SU-DHL-6 (cell line): Measurements from ENCODE around the gene CTDSP1.

ENCODE experiments used
- H2AFZ ChIP-seq: fragments of 200-600 bp; sonication (generic); 2 replicates; pipeline ENCODE4 v1.6.1; 2014; ENCODE audit warnings: low read depth, mild to moderate bottlenecking, moderate library complexity, mixed read lengths, antibody characterized with exemption, low read length; ENCODE audit not compliant: severe bottlenecking
- H3F3A ChIP-seq: fragments of 200-600 bp; shearing (Covaris generic); 2 replicates; pipeline ENCODE4 v1.6.0; 2016; ENCODE audit warnings: antibody characterized with exemption, mild to moderate bottlenecking; ENCODE audit not compliant: insufficient read depth
- H3K27ac ChIP-seq: fragments of 200-600 bp; sonication (generic); 2 replicates; pipeline ENCODE4 v1.5.1; 2016; ENCODE audit warnings: low read depth, mild to moderate bottlenecking, low read length, moderate library complexity, mixed read lengths
- H3K27me3 ChIP-seq: fragments of 200-600 bp; sonication (generic), shearing (Covaris generic); 2 replicates; pipeline ENCODE4 v1.6.0; 2014; ENCODE audit warnings: mild to moderate bottlenecking, low read length
- H3K36me3 ChIP-seq: fragments of 200-600 bp; sonication (generic); 2 replicates; pipeline ENCODE4 v1.6.1; 2014; ENCODE audit warnings: mild to moderate bottlenecking, low read length, mixed read lengths
- H3K4me2 ChIP-seq: fragments of 300-600, 200-600 bp; shearing (Covaris generic), sonication (generic); 2 replicates; pipeline ENCODE4 v1.6.0; 2014; ENCODE audit warnings: low read length, low read depth, mild to moderate bottlenecking; ENCODE audit not compliant: poor library complexity, severe bottlenecking
- H3K4me3 ChIP-seq: fragments of 200-600 bp; sonication (generic); 2 replicates; pipeline ENCODE4 v1.5.1; 2014; ENCODE audit warnings: antibody characterized with exemption, low read length, mild to moderate bottlenecking, mixed read lengths; ENCODE audit not compliant: insufficient read depth, poor library complexity, severe bottlenecking
- H3K79me2 ChIP-seq: fragments of 200-600 bp; sonication (generic); 2 replicates; pipeline ENCODE4 v1.6.1; 2014; ENCODE audit warnings: mild to moderate bottlenecking, low read length, moderate library complexity; ENCODE audit not compliant: insufficient read depth
- H3K9ac ChIP-seq: fragments of 200-600 bp; sonication (generic); 2 replicates; pipeline ENCODE4 v1.7.0; 2014; ENCODE audit warnings: mild to moderate bottlenecking, low read length
- H3K9me2 ChIP-seq: fragments of 200-600 bp; sonication (generic); replicated peaks from 2 replicates; pipeline ENCODE4 v1.6.1; 2014; ENCODE audit warnings: low read length; ENCODE audit not compliant: insufficient read depth
- H3K9me3 ChIP-seq: fragments of 200-600 bp; sonication (generic); 2 replicates; pipeline ENCODE4 v1.6.1; 2014; ENCODE audit warnings: low read length, mixed read lengths; ENCODE audit not compliant: insufficient read depth
- H4K20me1 ChIP-seq: fragments of 200-600 bp; sonication (generic); 2 replicates; pipeline ENCODE4 v1.6.1; 2014; ENCODE audit warnings: low read depth, mild to moderate bottlenecking, antibody characterized with exemption, low read length, moderate library complexity, mixed read lengths
- CTCF ChIP-seq: fragments of 200-600 bp; sonication (generic); IDR thresholded peaks from one replicate; pipeline ENCODE4 v1.5.1; 2017; ENCODE audit warnings: antibody characterized with exemption, mild to moderate bottlenecking, low read length, moderate library complexity; ENCODE audit not compliant: insufficient read depth, poor library complexity, severe bottlenecking
- EZH2phosphoT487 ChIP-seq: fragments of 200-600 bp; sonication (generic), shearing (Covaris generic); conservative IDR thresholded peaks from 2 replicates; pipeline ENCODE4 v1.6.1; 2018; ENCODE audit warnings: mild to moderate bottlenecking, antibody characterized with exemption, low read length, moderate library complexity, mixed read lengths

The CTDSP1 gene

GRCh38 chr2:218422403-218423086, 22.9 kb downstream of the CTDSP1 start:
- H3K27me3 ChIP-seq = no peaks in the 10 kb centered on the region
- no peaks in the 10 kb centered on the region for H3K79me2 ChIP-seq
- H3K9ac ChIP-seq = no peak overlapping the region
- no peak overlapping the region for H3K4me2 ChIP-seq
- H2AFZ ChIP-seq = no peak overlapping the region
- no peaks in the 10 kb centered on the region for H3F3A ChIP-seq
- no peaks in the 10 kb centered on the region for H3K9me2 ChIP-seq
- H3K27ac ChIP-seq = no peak overlapping the region
- TF ChIP-seq CTCF (no peak), EZH2phosphoT487 (no peak)
- no peaks in the 10 kb centered on the region for H3K36me3 ChIP-seq
- no peaks in the 10 kb centered on the region for H3K9me3 ChIP-seq
- no peaks in the 10 kb centered on the region for H4K20me1 ChIP-seq
- H3K4me3 ChIP-seq = no peak overlapping the region

GRCh38 chr2:218423584-218423983, 23.9 kb downstream of the CTDSP1 start:
- H3F3A ChIP-seq = no peaks in the 10 kb centered on the region
- no peak overlapping the region for H2AFZ ChIP-seq
- no peaks in the 10 kb centered on the region for H3K27me3 ChIP-seq
- H3K9ac ChIP-seq = no peak overlapping the region
- H3K9me3 ChIP-seq = no peaks in the 10 kb centered on the region
- no peaks in the 10 kb centered on the region for H3K79me2 ChIP-seq
- H3K4me2 ChIP-seq = no peak overlapping the region
- no peak overlapping the region for H3K27ac ChIP-seq
- TF ChIP-seq CTCF (no peak), EZH2phosphoT487 (no peak)
- no peaks in the 10 kb centered on the region for H3K9me2 ChIP-seq
- H3K4me3 ChIP-seq = no peak overlapping the region
- no peaks in the 10 kb centered on the region for H3K36me3 ChIP-seq
- H4K20me1 ChIP-seq = no peaks in the 10 kb centered on the region

GRCh38 chr2:218425531-218425930, 25.9 kb downstream of the CTDSP1 start:
- no peak for TF ChIP-seq EZH2phosphoT487
- no peak for TF ChIP-seq CTCF
- no peak overlapping the region for H3K9ac ChIP-seq

More at GRCh38 chr2:218425531-218425930, 25.9 kb downstream of the CTDSP1 start:
- H3K4me2 ChIP-seq = no peak overlapping the region
- no peak overlapping the region for H2AFZ ChIP-seq
- H3K36me3 ChIP-seq = no peaks in the 10 kb centered on the region
- no peaks in the 10 kb centered on the region for H4K20me1 ChIP-seq
- H3K9me2 ChIP-seq = no peaks in the 10 kb centered on the region
- no peaks in the 10 kb centered on the region for H3K79me2 ChIP-seq
- H3K27me3 ChIP-seq = no peaks in the 10 kb centered on the region
- H3K27ac ChIP-seq = no peak overlapping the region
- H3F3A ChIP-seq = no peaks in the 10 kb centered on the region
- no peak overlapping the region for H3K4me3 ChIP-seq
- H3K9me3 ChIP-seq = no peaks in the 10 kb centered on the region
